Stomach (tissue), 4 donors: ENCODE measurements around the gene AQP2.

Experiments used
- POLR2A ChIP-seq, 4 donors: fragments of 450-650 bp; IDR thresholded peaks; one replicate each; pipeline ENCODE4 v1.6.1; 2016; ENCODE audit warnings: antibody characterized with exemption in 4 of 4, control low read depth in 2 of 4, mild to moderate bottlenecking in 1 of 4, moderate library complexity in 1 of 4
- POLR2AphosphoS5 ChIP-seq, 3 donors: sonication (generic); formaldehyde crosslinking; IDR thresholded peaks; one replicate each; pipeline ENCODE4 v1.6.1; 2016; ENCODE audit warnings: antibody characterized with exemption in 3 of 3
- TF ChIP-seq, protein P1 (sequence below), 7 experiments: fragments of 450-650 bp in 4 of 7; fragments of 200-600 bp in 3 of 7; sonication (generic) in 3 of 7; IDR thresholded peaks; one replicate each; pipeline ENCODE4 v1.5.1; 2016 to 2019; ENCODE audit warnings: antibody characterized with exemption in 7 of 7, control low read depth in 2 of 7, mild to moderate bottlenecking in 1 of 7

- TF ChIP-seq, protein P1, sequence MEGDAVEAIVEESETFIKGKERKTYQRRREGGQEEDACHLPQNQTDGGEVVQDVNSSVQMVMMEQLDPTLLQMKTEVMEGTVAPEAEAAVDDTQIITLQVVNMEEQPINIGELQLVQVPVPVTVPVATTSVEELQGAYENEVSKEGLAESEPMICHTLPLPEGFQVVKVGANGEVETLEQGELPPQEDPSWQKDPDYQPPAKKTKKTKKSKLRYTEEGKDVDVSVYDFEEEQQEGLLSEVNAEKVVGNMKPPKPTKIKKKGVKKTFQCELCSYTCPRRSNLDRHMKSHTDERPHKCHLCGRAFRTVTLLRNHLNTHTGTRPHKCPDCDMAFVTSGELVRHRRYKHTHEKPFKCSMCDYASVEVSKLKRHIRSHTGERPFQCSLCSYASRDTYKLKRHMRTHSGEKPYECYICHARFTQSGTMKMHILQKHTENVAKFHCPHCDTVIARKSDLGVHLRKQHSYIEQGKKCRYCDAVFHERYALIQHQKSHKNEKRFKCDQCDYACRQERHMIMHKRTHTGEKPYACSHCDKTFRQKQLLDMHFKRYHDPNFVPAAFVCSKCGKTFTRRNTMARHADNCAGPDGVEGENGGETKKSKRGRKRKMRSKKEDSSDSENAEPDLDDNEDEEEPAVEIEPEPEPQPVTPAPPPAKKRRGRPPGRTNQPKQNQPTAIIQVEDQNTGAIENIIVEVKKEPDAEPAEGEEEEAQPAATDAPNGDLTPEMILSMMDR (IDR thresholded peaks at IDR 0.05) = no peak
- TF ChIP-seq POLR2A (IDR thresholded peaks at IDR 0.05) (no peak), POLR2AphosphoS5 (IDR thresholded peaks at IDR 0.05) (no peak)
These were observed 19.3 kb downstream of the AQP2 start for GRCh38 chr12:49969651-49970429.
